ENCODE data around the gene UBE2F. TPM values are rescaled to one million over a fixed set of nuclear protein-coding genes. Genes with fewer than 3 reads are reported as not detected.
A peak's percentile ranks its signal among the peaks of the same experiment; 100 is the strongest.

The UBE2F gene
- total and polyA plus RNA-seq, 9 of the 15 experiments (the other 6 are each of a cell fraction or from before 2014, with no cell fraction given): 18.1 to 88.1 (median 53.0) TPM

DNA sequence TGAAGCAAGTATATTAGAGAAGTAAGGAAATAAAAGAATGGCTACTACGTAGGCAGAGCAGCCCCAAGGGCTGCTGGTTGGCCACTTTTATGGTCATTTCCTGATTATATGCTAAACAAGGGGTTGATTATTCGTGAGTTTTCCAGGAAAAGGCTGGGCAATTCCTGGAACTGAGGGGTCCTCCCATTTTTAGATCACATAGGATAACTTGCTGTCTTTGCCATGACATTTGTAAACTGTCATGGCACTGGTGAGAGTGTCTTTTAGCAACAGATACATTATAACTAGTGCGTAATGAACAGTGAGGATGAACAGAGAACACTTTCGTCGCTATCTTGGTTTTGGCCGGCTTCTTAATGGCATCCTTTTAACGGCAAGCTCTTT lies 2.6 kb upstream of the UBE2F start (continued):
- TF ChIP-seq MYC (IDR thresholded peaks at IDR 0.05; ENCODE audit: low read depth, low read length) (0 out of 2 replicates have a peak, but pooled peaks have one; percentile 10), MYC (CRISPR knock-in tag; IDR thresholded peaks at IDR 0.05; ENCODE audit: borderline replicate concordance, low read depth) (no peak), TAF15 (IDR thresholded peaks at IDR 0.05; ENCODE audit: low read depth, low read length) (no peak), TOE1 (IDR thresholded peaks at IDR 0.05; ENCODE audit: borderline replicate concordance) (no peak), TOE1 (CRISPR knock-in tag; IDR thresholded peaks at IDR 0.05; ENCODE audit: borderline replicate concordance, low read depth) (no peak), JUND (IDR thresholded peaks at IDR 0.05; ENCODE audit: borderline replicate concordance, low read depth, low read length) (0 out of 2 replicates have a peak, but pooled peaks have one; percentile 14), JUND (tag; IDR thresholded peaks at IDR 0.05; ENCODE audit: borderline replicate concordance, low read depth, low read length) (no peak), MAZ (CRISPR knock-in tag; conservative IDR thresholded peaks at IDR 0.05 in 1 of 2, IDR thresholded peaks at IDR 0.05 in 1 of 2) (no peak), TRIM28 (IDR thresholded peaks at IDR 0.05) (no peak), SLC30A9 (CRISPR knock-in tag; IDR thresholded peaks at IDR 0.05) (no peak), SRSF3 (IDR thresholded peaks at IDR 0.05; ENCODE audit: insufficient read depth, low read length) (no peak), HMGN3 (IDR thresholded peaks at IDR 0.05; ENCODE audit: borderline replicate concordance, extremely low read depth, insufficient read length, low read depth, low read length) (no peak), CHD4 (IDR thresholded peaks at IDR 0.05; ENCODE audit: insufficient read depth, insufficient replicate concordance, low read depth, low read length, poor library complexity, severe bottlenecking) (peak; percentile 37), SRF (CRISPR knock-in tag; IDR thresholded peaks at IDR 0.05) (peak in 1 of 2 experiments; percentile 96; a peak in 2 of 4 replicates), PRMT5 (CRISPR knock-in tag; IDR thresholded peaks at IDR 0.05) (no peak), MTA3 (IDR thresholded peaks at IDR 0.05; ENCODE audit: borderline replicate concordance) (peak; percentile 17; the same call in 1 of the 2 replicates), MTF1 (CRISPR knock-in tag; IDR thresholded peaks at IDR 0.05; ENCODE audit: borderline replicate concordance) (no peak)
- TF ChIP-seq, protein P1, sequence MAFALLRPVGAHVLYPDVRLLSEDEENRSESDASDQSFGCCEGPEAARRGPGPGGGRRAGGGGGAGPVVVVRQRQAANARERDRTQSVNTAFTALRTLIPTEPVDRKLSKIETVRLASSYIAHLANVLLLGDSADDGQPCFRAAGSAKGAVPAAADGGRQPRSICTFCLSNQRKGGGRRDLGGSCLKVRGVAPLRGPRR (CRISPR knock-in tag; IDR thresholded peaks at IDR 0.05): no peak
- TF ChIP-seq, protein P2, sequence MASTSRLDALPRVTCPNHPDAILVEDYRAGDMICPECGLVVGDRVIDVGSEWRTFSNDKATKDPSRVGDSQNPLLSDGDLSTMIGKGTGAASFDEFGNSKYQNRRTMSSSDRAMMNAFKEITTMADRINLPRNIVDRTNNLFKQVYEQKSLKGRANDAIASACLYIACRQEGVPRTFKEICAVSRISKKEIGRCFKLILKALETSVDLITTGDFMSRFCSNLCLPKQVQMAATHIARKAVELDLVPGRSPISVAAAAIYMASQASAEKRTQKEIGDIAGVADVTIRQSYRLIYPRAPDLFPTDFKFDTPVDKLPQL (IDR thresholded peaks at IDR 0.05; ENCODE audit: extremely low read depth, insufficient read length): no peak
- TF ChIP-seq, protein P3, sequence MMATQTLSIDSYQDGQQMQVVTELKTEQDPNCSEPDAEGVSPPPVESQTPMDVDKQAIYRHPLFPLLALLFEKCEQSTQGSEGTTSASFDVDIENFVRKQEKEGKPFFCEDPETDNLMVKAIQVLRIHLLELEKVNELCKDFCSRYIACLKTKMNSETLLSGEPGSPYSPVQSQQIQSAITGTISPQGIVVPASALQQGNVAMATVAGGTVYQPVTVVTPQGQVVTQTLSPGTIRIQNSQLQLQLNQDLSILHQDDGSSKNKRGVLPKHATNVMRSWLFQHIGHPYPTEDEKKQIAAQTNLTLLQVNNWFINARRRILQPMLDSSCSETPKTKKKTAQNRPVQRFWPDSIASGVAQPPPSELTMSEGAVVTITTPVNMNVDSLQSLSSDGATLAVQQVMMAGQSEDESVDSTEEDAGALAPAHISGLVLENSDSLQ (IDR thresholded peaks at IDR 0.05): peak; percentile 63
- TF ChIP-seq, protein P4, sequence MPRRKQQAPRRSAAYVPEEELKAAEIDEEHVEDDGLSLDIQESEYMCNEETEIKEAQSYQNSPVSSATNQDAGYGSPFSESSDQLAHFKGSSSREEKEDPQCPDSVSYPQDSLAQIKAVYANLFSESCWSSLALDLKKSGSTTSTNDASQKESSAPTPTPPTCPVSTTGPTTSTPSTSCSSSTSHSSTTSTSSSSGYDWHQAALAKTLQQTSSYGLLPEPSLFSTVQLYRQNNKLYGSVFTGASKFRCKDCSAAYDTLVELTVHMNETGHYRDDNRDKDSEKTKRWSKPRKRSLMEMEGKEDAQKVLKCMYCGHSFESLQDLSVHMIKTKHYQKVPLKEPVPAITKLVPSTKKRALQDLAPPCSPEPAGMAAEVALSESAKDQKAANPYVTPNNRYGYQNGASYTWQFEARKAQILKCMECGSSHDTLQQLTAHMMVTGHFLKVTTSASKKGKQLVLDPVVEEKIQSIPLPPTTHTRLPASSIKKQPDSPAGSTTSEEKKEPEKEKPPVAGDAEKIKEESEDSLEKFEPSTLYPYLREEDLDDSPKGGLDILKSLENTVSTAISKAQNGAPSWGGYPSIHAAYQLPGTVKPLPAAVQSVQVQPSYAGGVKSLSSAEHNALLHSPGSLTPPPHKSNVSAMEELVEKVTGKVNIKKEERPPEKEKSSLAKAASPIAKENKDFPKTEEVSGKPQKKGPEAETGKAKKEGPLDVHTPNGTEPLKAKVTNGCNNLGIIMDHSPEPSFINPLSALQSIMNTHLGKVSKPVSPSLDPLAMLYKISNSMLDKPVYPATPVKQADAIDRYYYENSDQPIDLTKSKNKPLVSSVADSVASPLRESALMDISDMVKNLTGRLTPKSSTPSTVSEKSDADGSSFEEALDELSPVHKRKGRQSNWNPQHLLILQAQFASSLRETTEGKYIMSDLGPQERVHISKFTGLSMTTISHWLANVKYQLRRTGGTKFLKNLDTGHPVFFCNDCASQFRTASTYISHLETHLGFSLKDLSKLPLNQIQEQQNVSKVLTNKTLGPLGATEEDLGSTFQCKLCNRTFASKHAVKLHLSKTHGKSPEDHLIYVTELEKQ (CRISPR knock-in tag; IDR thresholded peaks at IDR 0.05): no peak

All from K562 (cell line).